IPS-18a (cell line): ENCODE results near the gene FAM168A.

Experiments
- H3K27ac ChIP-seq: one replicate; pipeline ENCODE4 v1.5.1; 2013; ENCODE audit warnings: low read length
- H3K27me3 ChIP-seq: one replicate; pipeline ENCODE4 v1.6.1; 2013; ENCODE audit warnings: mild to moderate bottlenecking, low read length; ENCODE audit not compliant: control insufficient read depth, insufficient read depth
- H3K36me3 ChIP-seq: one replicate; pipeline ENCODE4 v1.6.1; 2013; ENCODE audit warnings: low read depth, low read length; ENCODE audit not compliant: control insufficient read depth
- H3K4me1 ChIP-seq: one replicate; pipeline ENCODE4 v1.6.1; 2013; ENCODE audit warnings: low read depth, low read length; ENCODE audit not compliant: control insufficient read depth
- H3K4me3 ChIP-seq: one replicate; pipeline ENCODE4 v1.5.1; 2013; ENCODE audit warnings: low read length
- H3K9ac ChIP-seq: one replicate; pipeline ENCODE4 v1.6.1; 2013; ENCODE audit warnings: mild to moderate bottlenecking, low read length, moderate library complexity
- H3K9me3 ChIP-seq: one replicate; pipeline ENCODE4 v1.6.1; 2013; ENCODE audit warnings: low read depth, low read length; ENCODE audit not compliant: control insufficient read depth

FAM168A gene

DNA sequence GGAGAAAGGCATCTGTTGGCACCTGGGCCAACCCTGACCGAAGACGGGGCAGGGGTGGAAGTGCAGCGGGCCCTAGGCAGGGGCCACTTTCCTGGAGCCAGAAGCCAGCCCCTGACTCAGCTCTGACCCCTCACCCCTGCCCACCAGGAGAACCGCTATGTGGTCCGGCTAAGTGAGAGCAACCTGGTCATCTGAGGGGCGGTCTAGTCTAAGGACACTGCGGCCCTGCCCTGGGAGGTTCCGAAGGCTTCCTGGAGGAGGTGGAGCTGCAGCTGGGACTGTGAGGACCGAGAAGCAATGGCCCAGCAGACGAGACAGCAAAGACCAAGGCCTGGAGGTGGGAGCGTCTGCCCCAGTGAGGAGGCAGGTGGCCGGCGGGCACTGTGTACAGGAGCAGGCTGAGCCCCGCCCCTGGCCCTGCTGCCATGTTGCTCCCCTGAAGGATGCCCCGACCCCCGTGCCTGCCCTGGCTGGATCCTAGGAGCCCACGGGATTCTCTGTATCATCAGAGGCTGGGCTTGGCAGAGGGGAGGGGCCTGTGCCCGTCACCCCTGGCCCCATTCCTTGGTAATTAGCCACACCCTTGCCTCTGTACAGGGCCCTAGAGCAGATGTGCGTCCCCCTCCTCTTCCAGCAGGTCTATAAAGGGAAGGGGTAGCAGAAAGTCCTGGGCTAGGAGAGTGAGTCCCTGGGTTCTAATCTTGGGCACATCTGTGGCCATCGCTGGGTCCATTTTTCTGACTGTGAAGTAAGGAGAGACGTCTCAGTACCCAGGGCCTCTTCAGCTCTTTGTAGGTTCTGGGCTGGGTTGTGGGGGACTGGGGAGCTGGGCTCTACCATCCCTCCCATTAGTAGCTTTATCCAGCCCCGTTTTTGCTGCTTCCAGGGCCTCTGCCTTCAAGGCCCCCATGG is 202.4 kb downstream of the FAM168A start:
- Histone ChIP-seq H3K4me3 (no peak overlapping the region), H3K36me3 (no peaks in the 10 kb centered on the region), H3K27me3 (no peaks in the 10 kb centered on the region), H3K4me1 (no peaks in the 10 kb centered on the region), H3K9ac (no peak overlapping the region), H3K27ac (no peak overlapping the region), H3K9me3 (no peaks in the 10 kb centered on the region)

DNA sequence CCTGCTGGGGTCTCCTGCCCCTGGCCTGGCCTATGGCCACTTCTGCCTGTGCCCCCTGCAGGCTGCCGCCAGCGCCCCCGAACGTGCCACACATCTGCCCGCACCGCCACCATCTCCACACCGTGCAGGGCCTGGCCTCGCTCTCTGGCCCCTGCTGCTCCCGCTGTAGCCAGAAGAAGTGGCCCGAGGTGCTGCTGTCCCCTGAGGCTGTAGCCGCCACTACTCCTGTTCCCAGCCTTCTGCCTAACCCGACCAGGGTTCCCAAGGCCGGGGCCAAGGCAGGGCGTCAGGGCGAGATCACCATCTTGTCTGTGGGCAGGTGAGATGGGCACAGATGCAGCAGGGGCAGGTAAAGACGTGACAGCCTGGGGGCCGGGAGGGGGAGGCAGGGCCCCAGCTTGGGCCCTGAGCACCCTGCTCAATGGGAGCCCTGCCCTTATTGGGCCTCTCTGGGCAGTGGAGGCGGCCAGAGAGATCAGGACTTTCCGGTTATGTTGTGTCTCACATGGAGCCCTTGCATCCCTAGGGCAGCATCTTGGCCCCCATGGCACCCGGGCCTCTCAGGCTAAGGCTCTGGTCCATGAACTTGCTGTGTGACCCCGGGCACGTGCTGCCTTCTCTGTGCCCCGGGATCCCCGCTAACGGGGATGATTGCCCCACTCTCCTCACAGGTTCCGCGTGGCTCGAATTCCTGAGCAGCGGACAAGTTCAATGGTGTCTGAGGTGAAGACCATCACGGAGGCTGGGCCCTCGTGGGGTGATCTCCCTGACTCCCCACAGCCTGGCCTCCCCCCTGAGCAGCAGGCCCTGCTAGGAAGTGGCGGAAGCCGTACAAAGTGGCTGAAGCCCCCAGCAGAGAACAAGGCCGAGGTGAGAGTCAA is 203.3 kb downstream of the FAM168A start:
- Histone ChIP-seq H3K9ac (no peak overlapping the region), H3K36me3 (no peaks in the 10 kb centered on the region), H3K4me1 (no peaks in the 10 kb centered on the region), H3K27ac (no peak overlapping the region), H3K27me3 (no peaks in the 10 kb centered on the region), H3K4me3 (no peak overlapping the region), H3K9me3 (no peaks in the 10 kb centered on the region)

DNA sequence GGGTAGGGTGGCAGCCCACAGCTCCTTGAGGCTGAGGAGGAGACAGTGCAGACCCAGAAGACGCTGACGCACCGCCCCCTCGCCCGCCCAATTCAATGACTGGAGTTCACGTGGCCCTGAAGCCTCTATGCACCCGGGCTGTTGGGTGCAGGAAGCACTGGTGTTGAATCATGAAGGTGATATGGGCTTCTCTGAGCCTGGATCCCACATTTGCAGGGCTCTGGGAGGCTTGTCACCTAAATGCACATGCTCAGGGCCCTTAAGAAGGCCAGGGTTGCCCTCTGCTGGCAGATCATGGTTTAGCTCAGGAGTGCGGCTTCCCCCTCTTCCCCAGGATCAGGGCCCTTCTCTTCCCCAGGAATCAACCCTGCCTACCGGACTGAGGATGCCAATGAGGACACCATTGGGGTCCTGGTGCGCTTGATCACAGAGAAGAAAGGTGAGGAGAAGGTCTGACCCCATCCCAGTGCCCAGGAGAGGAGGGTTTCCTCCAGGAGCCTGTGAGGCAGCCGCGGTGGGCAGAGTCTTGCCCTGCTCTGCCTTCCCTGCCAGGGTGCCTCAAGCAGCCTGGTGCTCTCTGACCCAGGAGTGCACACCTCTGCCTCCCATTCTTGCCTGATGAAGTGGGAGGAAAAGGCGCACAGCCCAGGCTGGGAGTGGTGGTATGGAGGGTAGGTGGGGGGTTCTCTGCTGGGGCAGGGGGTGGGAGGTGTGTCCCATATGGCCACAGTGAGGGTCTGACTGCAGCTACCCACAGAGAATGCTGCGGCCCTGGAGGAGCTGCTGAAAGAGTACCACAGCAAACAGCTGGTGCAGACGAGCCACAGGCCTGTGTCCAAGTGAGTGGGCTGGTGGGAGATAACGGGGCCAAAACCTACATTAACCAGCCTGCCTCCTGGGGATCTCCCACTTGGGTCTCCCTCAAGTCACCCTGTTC is 204.2 kb downstream of the FAM168A start:
- H3K9ac ChIP-seq, result no peak overlapping the region
- no peak overlapping the region for H3K27ac ChIP-seq
- H3K27me3 ChIP-seq, result no peaks in the 10 kb centered on the region
- no peaks in the 10 kb centered on the region for H3K9me3 ChIP-seq
- H3K36me3 ChIP-seq, result no peaks in the 10 kb centered on the region
- no peak overlapping the region for H3K4me3 ChIP-seq
- H3K4me1 ChIP-seq, result no peaks in the 10 kb centered on the region

DNA sequence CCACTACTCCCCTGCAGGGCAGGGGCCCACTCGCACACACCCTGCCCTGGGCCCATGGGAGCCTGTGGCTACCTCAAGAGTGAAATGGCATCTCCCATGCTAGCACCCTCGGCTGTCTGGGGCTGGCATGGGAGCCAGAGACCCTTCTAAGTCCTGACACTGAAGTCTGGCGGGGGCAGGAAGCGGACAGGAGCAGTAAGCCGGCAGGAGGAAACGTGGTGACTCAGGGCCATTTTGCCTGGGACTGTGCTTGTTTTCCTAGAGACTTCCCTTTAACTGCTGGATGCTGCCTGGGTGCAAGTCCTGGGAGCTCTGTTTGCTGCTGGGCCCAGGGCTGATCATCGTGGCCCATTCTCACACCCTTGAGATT is 204.9 kb downstream of the FAM168A start:
- Histone ChIP-seq H3K36me3 (no peaks in the 10 kb centered on the region), H3K9ac (no peak overlapping the region), H3K27ac (no peak overlapping the region)

DNA sequence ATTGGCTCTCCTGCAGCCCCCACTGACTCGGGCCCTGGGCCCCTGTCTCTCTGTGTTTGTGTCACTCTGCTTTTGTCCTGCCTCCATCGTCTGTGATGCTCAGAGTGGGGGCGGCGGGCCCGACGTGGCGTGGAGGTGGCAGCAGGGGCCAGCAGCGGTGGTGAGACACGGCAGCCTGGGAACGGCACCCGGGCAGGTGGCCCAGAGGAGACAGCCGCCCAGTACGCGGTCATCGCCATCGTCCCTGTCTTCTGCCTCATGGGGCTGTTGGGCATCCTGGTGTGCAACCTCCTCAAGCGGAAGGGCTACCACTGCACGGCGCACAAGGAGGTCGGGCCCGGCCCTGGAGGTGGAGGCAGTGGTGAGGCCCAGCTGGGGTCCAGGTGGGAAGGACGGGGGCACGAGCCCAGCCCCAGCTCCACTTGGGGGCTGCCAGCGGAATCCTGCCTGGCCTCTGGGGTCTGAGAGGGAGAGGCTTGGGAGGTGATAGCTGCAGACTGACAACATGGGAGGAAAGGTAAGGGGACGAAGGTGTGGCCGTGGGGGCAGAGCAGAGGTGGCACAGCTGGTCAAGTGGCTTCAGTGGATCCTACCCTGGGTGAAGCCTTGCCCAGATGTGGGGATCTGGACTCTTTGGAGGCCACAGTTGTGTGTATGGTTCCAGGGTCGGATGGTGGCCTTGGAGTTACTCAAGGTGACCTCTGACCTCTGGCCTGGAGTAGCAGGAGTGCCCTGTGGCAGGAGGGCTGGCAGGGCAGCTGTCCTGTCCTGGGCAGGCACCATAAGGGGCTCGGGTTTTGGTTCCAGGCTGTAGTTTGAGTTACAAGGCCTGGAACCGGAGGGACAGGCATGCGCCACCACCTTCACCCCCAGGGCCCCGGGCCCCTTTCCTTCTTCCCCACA is 205.6 kb downstream of the FAM168A start:
- H3K27me3 ChIP-seq, result no peaks in the 10 kb centered on the region
- no peak overlapping the region for H3K4me3 ChIP-seq
- H3K9me3 ChIP-seq, result no peaks in the 10 kb centered on the region
- H3K36me3 ChIP-seq, result no peaks in the 10 kb centered on the region
- H3K9ac ChIP-seq, result no peak overlapping the region
- H3K4me1 ChIP-seq, result no peaks in the 10 kb centered on the region
- H3K27ac ChIP-seq, result no peak overlapping the region

More for the DNA sequence above, 204.9 kb downstream of the FAM168A start:
- Histone ChIP-seq H3K9me3 (no peaks in the 10 kb centered on the region), H3K27me3 (no peaks in the 10 kb centered on the region), H3K4me1 (no peaks in the 10 kb centered on the region), H3K4me3 (no peak overlapping the region)

DNA sequence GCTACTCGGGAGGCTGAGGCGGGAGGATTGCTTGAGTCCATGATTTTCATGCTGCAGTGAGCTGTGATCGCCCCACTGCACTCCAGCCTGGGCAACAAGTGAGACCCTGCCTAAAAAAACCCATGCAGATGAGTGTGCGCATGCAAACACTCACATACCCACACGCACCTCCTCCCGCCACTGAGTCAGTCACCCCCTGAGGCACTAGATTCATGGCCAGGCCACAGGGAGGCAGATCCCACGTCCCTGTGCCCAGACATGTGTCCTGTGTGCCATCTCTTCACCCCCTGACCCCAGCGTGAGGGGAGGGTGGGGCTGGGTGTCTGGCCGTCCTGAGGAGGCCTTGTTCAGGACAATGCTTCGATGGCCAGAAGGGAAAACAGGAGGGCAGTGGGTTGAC is 206.2 kb downstream of the FAM168A start:
- Histone ChIP-seq H3K36me3 (no peaks in the 10 kb centered on the region), H3K9ac (no peak overlapping the region), H3K27me3 (no peaks in the 10 kb centered on the region), H3K4me3 (no peak overlapping the region), H3K4me1 (no peaks in the 10 kb centered on the region), H3K9me3 (no peaks in the 10 kb centered on the region), H3K27ac (no peak overlapping the region)

DNA sequence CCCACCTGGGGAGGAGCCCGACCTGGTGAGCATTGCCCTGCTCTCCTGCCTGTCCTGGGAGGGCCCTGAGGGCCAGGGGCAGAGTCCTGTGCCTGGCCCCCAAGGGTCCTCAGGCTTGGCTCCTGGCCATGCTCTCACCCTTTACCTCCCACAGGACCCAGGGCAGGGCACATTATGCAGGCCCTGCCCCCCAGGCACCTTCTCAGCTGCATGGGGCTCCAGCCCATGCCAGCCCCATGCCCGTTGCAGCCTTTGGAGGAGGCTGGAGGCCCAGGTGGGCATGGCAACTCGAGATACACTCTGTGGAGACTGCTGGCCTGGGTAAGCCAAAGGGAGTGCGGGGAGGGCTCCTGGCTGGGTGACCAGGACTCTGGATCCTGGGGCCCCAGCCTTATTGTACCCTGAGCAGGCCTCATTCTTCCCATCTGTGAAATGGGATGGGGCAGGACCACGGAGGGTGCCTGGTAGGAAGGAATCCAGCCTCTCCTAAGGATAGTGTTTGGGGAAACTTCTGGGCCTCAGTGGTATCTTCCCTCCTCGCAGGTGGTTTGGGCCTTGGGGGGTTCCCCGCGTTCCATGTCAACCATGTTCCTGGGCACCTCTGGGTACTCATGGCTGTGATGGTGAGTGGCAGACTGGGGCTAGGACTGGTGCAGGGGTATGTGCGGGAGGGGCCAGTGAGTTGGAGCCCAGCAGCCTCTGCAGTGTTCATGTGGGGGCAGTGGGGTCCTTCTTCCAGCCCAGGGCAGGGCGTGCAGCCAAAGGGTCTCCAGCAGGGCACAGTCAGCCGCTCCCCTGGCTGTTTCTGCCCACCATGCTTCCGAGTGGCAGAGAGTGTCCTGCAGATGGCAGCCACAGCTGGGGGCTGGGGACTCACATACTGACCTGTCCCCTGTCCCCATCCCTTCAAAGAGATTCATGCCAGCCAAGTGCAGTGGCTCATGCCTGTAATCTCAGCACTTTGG is 207.0 kb downstream of the FAM168A start:
- no peaks in the 10 kb centered on the region for H3K4me1 ChIP-seq
- H3K27me3 ChIP-seq, result no peaks in the 10 kb centered on the region
- H3K4me3 ChIP-seq, result no peak overlapping the region
- no peak overlapping the region for H3K27ac ChIP-seq
- H3K36me3 ChIP-seq, result no peaks in the 10 kb centered on the region
- no peaks in the 10 kb centered on the region for H3K9me3 ChIP-seq
- no peak overlapping the region for H3K9ac ChIP-seq

DNA sequence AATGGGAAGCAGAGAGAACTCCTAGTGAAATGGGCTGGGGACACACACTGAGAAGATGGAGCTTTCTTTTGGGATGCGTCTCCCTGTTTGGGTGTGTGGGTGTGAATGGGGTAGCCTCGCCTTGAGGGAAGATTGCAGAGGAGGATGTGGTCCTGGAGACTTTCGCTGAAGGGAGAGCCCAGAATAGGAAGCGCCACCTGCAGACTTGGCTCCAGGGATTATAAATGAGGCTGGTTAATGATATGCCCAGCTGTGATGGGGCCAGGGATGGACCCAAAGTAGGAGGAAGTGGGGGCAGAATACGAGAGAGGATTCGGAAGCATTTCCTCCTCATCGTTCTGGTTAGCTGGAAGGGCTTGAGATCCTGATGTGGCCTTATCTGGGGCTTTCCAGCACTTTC is 208.0 kb downstream of the FAM168A start:
- no peak overlapping the region for H3K27ac ChIP-seq
- no peak overlapping the region for H3K9ac ChIP-seq
- H3K4me1 ChIP-seq, result no peaks in the 10 kb centered on the region
- H3K9me3 ChIP-seq, result no peaks in the 10 kb centered on the region
- H3K36me3 ChIP-seq, result no peaks in the 10 kb centered on the region
- no peaks in the 10 kb centered on the region for H3K27me3 ChIP-seq
- no peak overlapping the region for H3K4me3 ChIP-seq

DNA sequence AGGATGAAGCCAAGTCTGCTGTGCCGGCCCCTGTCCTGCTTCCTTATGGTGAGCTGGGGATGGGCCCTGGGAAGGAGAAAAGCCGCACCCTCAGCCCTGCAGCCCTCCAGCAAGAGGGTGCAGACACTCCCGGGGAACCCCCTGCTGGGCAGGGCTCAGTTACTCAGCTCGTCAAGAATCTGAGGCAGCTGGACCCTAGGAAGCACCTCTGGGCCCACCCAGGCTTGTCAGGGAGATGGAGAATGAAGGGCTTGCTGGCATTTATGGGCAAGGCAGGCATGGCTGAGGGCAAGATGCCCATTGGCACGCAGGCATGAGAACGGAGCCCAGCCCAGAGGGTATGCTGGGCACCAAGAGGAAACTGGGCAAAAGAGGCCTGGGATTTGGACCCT is 208.8 kb downstream of the FAM168A start:
- Histone ChIP-seq H3K36me3 (no peaks in the 10 kb centered on the region), H3K27ac (no peak overlapping the region), H3K9ac (no peak overlapping the region), H3K9me3 (no peaks in the 10 kb centered on the region), H3K4me3 (no peak overlapping the region), H3K27me3 (no peaks in the 10 kb centered on the region), H3K4me1 (no peaks in the 10 kb centered on the region)
